Measurements from ENCODE around the gene BMP7.

BMP7 gene

GRCh38 chr20:57225830-57226229, 40.6 kb downstream of the BMP7 start:
- DNase-seq (ENCODE audit: low spot score) = no peak

GRCh38 chr20:57225197-57225733, 41.2 kb downstream of the BMP7 start:
- no peak for DNase-seq (ENCODE audit: low spot score)

DNA sequence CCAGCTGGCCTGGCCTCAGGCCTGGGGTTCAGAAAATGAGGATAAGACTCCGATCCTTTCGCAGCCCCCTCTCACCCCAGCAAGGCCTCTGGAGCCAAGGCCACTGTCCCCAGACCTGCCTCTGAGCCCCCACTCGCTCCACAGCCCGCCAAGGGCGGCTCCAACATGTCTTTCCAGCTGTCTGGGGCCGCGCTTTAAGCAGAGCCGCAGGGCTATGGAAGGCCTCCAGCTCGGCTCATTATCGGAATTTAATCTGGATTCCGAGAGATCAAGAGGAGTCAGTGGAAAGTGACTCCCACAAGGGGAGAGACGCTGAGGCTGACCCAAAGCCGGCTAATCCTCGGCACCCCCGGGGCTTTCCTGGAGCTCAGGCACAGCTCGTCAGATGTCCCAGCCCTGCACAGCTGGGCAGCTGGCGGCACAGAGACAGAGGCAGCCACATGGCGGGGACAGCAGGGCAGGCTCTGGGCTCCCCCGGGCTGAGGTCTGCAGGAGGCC, 41.8 kb downstream of the BMP7 start:
- no peak for DNase-seq (ENCODE audit: low spot score)

- DNase-seq (ENCODE audit: low spot score) = peak; percentile 88
These were observed 42.6 kb downstream of the BMP7 start for GRCh38 chr20:57223648-57224489.

DNA sequence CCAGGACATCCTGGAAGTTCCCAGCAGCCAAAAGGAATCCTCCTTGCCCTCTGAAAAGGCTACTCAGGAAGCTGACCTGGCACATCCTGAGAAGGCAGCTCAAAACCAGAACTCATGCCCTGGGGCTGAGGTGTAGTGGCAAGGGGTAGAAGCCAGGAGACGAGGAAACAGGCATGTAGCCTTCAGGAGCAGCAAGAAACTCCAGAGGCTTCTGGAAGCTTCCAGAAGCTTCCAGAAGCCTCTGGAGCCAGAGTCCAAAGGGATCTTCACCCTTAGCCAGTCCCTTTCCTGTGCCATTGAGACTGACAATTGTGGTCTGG, 43.9 kb downstream of the BMP7 start:
- no peak for DNase-seq (ENCODE audit: low spot score)

DNA sequence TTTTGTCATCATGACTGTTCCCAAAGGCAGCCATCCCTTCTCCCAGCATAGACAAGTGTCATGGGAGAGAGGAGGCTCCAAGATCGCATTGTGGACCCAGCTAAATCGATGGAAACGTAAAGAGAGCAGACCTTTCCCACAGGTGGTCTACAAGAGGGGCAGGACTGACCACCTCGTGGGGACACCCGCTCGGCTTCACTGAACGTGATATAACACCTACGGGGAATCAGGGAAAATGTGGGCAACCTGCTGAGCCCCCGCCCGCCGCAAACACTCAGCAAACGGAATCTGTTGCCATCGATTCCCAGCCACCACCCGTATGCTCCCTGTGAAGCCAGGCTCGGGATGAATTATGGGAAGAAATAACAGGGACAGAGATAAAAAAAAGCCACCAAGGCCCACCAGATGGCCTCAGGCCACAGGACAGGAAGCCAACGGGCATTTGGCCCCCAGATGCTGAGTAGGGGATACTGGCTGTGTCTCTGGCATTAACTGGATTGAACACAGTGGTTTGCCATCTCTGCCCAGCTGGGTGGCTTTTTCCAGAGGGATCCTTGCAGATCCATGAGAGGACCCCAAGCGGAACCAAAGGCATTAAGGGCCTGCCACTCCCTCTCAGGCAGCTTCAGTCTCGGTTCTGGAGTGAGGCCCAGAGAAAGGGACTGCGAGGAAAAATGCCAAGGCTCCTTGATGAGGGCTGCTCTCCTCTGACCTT, 44.4 kb downstream of the BMP7 start:
- no peak for DNase-seq (ENCODE audit: low spot score)

GRCh38 chr20:57220337-57221145, 45.9 kb downstream of the BMP7 start:
- DNase-seq (ENCODE audit: low spot score) = no peak

GRCh38 chr20:57219071-57219677, 47.3 kb downstream of the BMP7 start:
- no peak for DNase-seq (ENCODE audit: low spot score)

- DNase-seq (ENCODE audit: low spot score) = no peak
These were observed 48.0 kb downstream of the BMP7 start for GRCh38 chr20:57218489-57218888.

- no peak for DNase-seq (ENCODE audit: low spot score)
These were observed 48.6 kb downstream of the BMP7 start for GRCh38 chr20:57217802-57218201.

- DNase-seq (ENCODE audit: low spot score) = no peak
These were observed 49.8 kb downstream of the BMP7 start for GRCh38 chr20:57216669-57217068.

DNA sequence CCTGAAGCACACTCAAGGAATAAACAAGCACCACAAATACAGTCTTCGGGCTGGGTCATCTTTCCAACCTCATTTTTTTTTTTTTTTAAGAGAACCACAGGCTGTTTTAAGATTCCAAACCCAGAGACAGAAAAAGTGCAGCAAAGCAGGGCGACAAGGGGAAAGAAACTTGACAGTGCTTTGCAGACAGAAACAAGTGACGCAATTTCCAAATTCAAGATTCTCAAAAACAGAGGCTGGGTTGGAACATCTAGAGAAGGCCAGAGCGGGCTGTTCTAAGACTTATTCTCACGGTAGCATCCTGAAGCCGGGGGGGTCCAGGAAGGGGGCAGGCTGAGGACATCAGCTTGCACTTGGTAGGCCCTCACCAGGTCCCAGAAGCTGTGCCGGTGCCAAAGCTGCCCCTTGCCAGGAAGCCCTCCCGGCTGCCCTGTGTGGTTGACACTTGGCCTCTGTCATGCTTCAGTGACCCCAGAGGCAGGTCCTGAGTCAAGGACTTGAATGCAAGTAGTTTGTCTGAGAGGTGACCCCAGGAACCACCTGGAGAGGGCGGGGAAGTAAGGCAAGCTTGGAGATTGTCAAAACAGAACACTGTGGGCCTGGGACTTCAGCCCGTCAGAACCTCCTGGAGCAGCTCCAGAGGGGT, 50.5 kb downstream of the BMP7 start:
- DNase-seq (ENCODE audit: low spot score) = no peak

DNA sequence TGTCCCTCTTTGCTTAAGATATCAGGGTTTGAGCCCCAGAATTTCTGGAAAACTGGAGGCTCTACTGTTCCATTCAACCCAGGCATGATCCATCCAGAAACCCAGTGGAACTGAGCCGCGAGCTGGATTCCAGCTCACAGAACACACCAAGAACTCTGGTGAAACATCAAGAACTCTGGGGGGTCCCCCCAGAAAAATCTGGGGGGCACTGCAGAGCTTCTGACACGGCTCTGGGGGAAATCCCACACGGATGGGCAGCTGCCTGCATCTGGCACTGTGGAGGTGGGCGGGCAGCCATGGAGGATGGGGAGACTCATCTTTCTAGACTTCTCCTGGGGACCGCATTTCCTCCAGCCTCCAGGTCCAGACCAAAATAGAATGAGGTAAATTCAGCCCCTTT, 51.0 kb downstream of the BMP7 start:
- DNase-seq (ENCODE audit: low spot score) = no peak

DNA sequence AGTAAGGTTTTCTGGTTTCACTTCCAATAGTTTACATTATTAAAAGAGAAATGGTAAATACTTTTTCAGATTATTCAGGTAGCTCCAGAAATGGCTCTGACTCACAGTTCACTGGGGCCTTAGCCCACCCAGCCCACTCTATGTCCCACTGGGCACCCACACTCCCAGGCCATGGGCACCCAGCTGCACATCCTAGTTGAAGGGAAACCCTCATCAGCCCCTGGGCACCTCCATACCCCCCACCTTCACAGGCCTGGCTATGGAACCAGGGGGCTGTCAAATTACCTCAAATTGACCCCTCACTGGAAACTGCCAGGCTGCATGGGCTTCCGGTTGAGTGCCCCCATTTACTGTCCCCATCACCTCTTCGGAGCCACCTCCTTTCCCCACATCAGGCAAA, 51.5 kb downstream of the BMP7 start:
- DNase-seq (ENCODE audit: low spot score) = no peak

DNA sequence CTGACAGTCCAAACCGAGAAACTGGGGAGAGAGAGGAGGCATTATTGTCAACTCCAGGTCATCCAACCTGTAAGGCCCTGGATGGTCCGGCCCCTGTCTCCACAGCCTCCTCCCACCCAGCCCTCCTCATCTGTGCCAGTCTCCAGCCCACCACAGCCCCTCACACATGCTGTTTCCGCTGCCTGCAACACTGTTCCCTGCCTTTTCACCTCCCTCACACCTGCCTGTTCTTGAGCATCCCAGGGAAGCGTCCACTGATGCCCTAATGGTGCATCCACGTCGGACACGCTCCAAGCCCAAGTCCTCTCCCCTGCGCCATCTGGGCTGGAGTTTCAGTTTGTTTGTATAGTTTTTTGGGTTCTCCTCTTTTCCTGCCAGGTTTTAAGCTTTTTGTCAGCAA, 52.0 kb downstream of the BMP7 start:
- DNase-seq (ENCODE audit: low spot score) = no peak

GRCh38 chr20:57213924-57214323, 52.5 kb downstream of the BMP7 start:
- no peak for DNase-seq (ENCODE audit: low spot score)

- no peak for DNase-seq (ENCODE audit: low spot score)
These were observed 53.1 kb downstream of the BMP7 start for GRCh38 chr20:57213291-57213690.

DNA sequence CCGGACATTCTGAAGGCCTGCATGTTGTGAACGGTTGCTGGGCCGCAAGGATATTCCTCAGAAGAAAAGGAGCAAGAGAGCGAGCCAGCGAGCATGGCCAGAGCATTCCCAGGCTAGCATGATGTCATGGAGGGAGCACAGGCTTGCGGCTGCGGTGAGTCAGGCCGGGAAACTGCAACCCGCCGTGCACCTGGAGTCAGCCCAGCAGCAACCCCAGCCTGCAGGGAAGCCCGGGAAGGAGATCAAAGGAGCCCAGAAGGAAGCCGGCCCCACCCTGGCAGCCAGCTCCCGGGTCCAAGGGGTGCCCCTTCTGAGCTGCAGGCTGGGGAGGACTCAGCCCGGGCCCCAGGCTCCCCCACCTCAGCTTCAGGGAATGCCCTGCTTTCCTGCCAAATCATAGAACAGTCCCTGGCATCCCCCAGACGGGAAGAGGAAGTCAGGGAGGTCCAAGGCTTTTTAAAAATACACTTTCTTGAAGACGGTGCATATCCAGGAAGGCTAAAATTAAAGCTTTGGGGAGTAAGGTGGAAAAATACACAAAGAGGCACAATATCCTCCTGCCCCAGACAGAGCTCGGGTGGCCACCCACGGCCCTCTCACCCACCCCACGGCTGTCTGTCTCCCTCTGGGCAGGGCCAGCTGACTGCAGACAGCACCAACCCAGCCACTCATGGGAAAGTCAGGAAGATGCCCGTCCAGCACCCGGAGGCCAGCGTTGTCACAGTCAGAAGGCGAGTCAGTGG, 53.7 kb downstream of the BMP7 start:
- DNase-seq (ENCODE audit: low spot score) = no peak

- no peak for DNase-seq (ENCODE audit: low spot score)
These were observed 54.4 kb downstream of the BMP7 start for GRCh38 chr20:57211908-57212533.

DNA sequence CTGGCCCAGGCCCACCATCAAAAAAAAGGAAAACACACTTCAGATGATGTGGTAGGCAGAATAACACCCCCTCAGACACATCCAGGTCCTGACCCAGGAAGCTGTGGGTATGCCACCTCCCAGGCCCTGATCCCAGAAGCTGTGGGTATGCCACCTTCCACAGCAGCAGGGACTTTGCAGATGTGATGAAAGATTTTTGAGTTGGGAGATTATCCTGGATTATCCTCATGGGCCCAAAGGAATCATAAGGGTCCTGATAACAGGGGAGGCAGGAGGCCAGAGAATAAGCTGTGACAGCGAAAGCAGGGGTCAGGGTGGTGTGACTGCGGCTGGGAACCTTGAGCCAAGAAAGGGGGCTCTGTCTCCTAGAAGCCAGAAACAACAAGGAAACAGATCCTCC, 55.0 kb downstream of the BMP7 start:
- DNase-seq (ENCODE audit: low spot score) = no peak
